22Rv1 (cell line): ENCODE data around the gene CLDN14.

Experiments used
- CTCF ChIP-seq: fragments of 450-650 bp; IDR thresholded peaks from 2 replicates; pipeline ENCODE4 v1.5.1; 2017; ENCODE audit warnings: mild to moderate bottlenecking
- ZFX ChIP-seq: fragments of 450-650 bp; IDR thresholded peaks from 2 replicates; pipeline ENCODE4 v1.6.1; 2017; ENCODE audit warnings: antibody characterized with exemption, borderline replicate concordance

- TF ChIP-seq CTCF (no peak), ZFX (no peak)
Observed at GRCh38 chr21:36518883-36519492, 39.1 kb upstream of the CLDN14 start.
